Ramos (cell line): ENCODE results near the gene METAP1D.
"Not testable (repeated sequence)": the region's sequence is repeated elsewhere in the genome, so short reads cannot be mapped to it uniquely, and the experiment has no call there.

Experiments used
- in situ Hi-C: fragments of 300-500 bp; cut with MboI; formaldehyde crosslinking; loops from one replicate; pipeline ENCODE4 v1.14.3; 2022; ENCODE audit warnings: low sequenced_read_pairs; ENCODE audit not compliant: unreplicated experiment

Gene METAP1D

GRCh38 chr2:172047566-172048507 lies 48.1 kb downstream of the METAP1D start:
- in situ Hi-C loops: no loop called here

GRCh38 chr2:172048508-172049503 lies 49.1 kb downstream of the METAP1D start:
- in situ Hi-C loops: no loop called here

DNA sequence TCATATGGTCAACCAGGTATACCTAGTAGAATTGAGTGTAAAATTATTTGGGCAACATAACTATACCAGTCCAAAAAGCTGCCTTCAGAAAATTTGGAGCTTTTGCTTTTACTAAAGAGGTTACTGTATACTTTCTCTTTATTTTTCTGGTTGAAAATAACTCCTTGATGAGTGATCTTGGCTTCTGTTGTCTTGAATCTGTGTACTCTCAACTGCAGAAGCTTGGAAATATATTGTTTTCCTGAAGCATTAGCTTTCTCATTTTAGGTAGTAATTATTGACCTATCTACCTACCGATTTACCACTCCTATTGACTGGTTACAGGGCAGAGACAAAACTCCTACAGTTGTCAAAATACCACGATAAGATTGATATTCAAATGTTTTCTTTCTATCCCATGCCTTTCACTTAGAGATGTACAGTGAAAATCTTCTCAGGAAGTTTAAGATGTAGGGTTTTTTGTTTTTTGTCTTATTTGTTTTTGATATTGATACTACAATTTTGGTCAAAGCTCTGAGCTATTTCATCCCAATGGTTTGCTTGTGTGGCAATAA lies 49.9 kb downstream of the METAP1D start:
- in situ Hi-C loops: no loop called here

- in situ Hi-C loops: no loop called here
Measured at GRCh38 chr2:172050479-172051125, 50.8 kb downstream of the METAP1D start.

GRCh38 chr2:172052000-172052983 lies 52.5 kb downstream of the METAP1D start:
- in situ Hi-C loops: no loop called here

- in situ Hi-C loops: no loop called here
Measured at GRCh38 chr2:172053486-172053885, 53.7 kb downstream of the METAP1D start.

GRCh38 chr2:172056293-172056692 lies 56.5 kb downstream of the METAP1D start:
- in situ Hi-C loops: no loop called here

- in situ Hi-C loops: no loop called here
Measured at GRCh38 chr2:172058660-172059059, 58.9 kb downstream of the METAP1D start.

DNA sequence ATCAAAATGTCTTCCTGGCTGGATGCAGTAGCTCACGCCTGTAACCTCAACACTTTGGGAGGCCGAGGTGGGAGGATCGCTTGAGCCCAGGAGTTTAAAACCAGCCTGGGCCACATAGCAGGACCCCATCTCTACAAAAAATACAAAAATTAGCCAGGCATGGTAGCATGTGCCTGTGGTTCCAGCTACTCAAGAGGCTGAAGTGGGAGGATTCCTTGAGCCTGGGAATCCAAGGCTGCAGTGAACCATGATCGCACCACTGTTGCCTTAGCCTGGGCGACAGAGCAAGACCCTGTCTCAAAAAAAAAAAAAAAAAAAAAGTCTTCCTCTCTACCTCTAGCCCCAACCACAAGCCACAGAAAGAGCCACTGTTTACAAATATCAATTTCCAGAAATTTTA lies 60.4 kb downstream of the METAP1D start:
- in situ Hi-C loops: not testable (repeated sequence)

- in situ Hi-C loops: no loop called here
Measured at GRCh38 chr2:172062402-172063004, 62.8 kb downstream of the METAP1D start.

- in situ Hi-C loops: no loop called here
Measured at GRCh38 chr2:172063446-172063845, 63.7 kb downstream of the METAP1D start.

- in situ Hi-C loops: no loop called here
Measured at GRCh38 chr2:172065111-172065510, 65.4 kb downstream of the METAP1D start.

GRCh38 chr2:172066394-172066886 lies 66.7 kb downstream of the METAP1D start:
- in situ Hi-C loops: no loop called here

- in situ Hi-C loops: not testable (repeated sequence)
Measured at GRCh38 chr2:172067905-172068304, 68.2 kb downstream of the METAP1D start.

DNA sequence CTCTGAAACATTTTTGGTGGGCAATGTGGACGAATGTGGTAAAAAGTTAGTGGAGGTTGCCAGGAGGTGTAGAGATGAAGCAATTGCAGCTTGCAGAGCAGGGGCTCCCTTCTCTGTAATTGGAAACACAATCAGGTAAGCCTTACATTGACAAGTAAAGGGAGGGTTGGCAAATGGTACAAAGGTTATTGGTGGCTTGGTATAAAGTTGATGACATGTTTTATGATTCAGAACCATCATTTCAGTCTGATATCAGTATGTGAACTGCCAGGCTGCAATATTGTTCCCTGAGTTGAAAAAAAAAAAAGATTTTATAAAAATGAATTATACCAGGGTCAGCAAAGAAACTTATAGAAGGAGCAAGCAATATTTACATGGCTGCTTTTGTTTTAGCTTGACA lies 71.2 kb downstream of the METAP1D start:
- in situ Hi-C loops: no loop called here

DNA sequence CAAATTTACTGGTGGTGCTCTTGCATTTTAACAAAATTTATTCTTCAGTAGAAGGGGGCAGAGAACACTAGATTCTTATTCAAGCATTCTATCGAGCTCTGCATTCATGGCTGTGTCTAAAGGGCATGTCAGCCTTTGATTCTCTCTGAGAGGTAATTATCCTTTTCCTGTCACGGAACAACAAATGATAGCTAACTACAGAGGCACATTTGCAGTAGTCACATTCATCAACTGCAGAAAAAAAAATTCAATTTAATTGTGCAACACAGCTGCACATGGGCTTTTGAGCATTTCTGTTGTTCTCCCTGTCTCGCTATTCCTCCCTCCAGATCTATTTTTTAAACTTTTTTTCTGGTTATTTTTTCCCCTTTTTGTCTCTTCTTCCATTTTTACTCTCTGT lies 72.5 kb downstream of the METAP1D start:
- in situ Hi-C loops: no loop called here

- in situ Hi-C loops: no loop called here
Measured at GRCh38 chr2:172072706-172073105, 73.0 kb downstream of the METAP1D start.

DNA sequence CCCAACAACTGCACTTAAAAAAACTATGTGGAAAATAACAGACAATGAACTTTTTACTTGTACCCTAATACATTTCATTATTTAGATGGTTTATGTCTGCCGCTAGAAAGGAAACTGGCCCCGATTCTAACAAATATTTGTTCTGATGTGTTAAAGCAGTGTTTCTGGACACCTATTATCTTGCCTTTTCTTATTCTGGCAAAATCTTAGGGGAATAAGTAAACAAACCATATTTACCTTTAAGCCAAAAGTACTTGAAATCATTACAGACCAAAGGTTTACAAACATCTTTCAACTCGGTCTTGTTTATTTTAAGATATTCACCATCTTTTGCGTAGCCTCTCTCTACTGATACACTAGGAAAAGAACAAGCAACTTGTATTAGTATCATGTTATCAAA lies 73.8 kb downstream of the METAP1D start:
- in situ Hi-C loops: no loop called here
